Large intestine (tissue), 3 donors: ENCODE measurements around the gene TRIM6. TPM values are rescaled to one million over a fixed set of nuclear protein-coding genes. Genes with fewer than 3 reads are reported as not detected.

Experiments used
- DNase-seq, 2 donors: peaks; one replicate each; pipeline versions ENCODE4 v3.0.0 to v3.0.0-alpha.2; 2013
- H3K27ac ChIP-seq: one replicate; pipeline ENCODE4 v1.5.1; 2013; ENCODE audit warnings: low read length
- H3K27me3 ChIP-seq: 2 replicates; pipeline ENCODE4 v1.6.1; 2013; ENCODE audit warnings: low read length; ENCODE audit not compliant: control insufficient read depth, insufficient read depth
- H3K36me3 ChIP-seq: 2 replicates; pipeline ENCODE4 v1.6.1; 2013; ENCODE audit warnings: low read length; ENCODE audit not compliant: control insufficient read depth, insufficient read depth
- H3K4me1 ChIP-seq: one replicate; pipeline ENCODE4 v1.6.1; 2013; ENCODE audit warnings: low read length; ENCODE audit not compliant: control insufficient read depth, insufficient read depth
- H3K4me3 ChIP-seq: one replicate; pipeline ENCODE4 v1.5.1; 2013; ENCODE audit warnings: low read length
- H3K9me3 ChIP-seq: one replicate; pipeline ENCODE4 v1.6.1; 2013; ENCODE audit warnings: mild to moderate bottlenecking, low read depth, low read length, moderate library complexity; ENCODE audit not compliant: control insufficient read depth
- WGBS: methylation state at CpG from one replicate; pipeline ENCODE4 v1.1.5; 2013; ENCODE audit warnings: low lambda C conversion rate; ENCODE audit not compliant: insufficient coverage; 5-methylcytosine and 5-hydroxymethylcytosine counted together
- polyA plus RNA-seq: library from polyadenylated mRNA; unstranded; fragments of 120-200 nt; gene quantifications from one replicate; pipeline ENCODE4 v1.2.1, GENCODE V29; 2013

The TRIM6 gene
- polyA plus RNA-seq, 1 donor = 2.6 TPM

GRCh38 chr11:5603326-5603725, 6.9 kb downstream of the TRIM6 start:
- H3K27ac ChIP-seq = no peak overlapping the region
- H3K36me3 ChIP-seq = no peaks in the 10 kb centered on the region
- no peaks in the 10 kb centered on the region for H3K27me3 ChIP-seq
- no CpG with 5 or more reads among the region's 8 CpGs for WGBS
- H3K9me3 ChIP-seq = no peaks in the 10 kb centered on the region
- H3K4me1 ChIP-seq = no peaks in the 10 kb centered on the region
- no peak overlapping the region for H3K4me3 ChIP-seq
- DNase-seq = no peak

GRCh38 chr11:5604896-5605295, 8.5 kb downstream of the TRIM6 start:
- Histone ChIP-seq H3K4me3 (no peak overlapping the region), H3K27ac (no peak overlapping the region), H3K9me3 (no peaks in the 10 kb centered on the region), H3K4me1 (no peaks in the 10 kb centered on the region), H3K27me3 (no peaks in the 10 kb centered on the region), H3K36me3 (no peaks in the 10 kb centered on the region)
- no peak for DNase-seq
- no CpG with 5 or more reads among the region's 4 CpGs for WGBS

GRCh38 chr11:5605849-5606248, 9.4 kb downstream of the TRIM6 start:
- Histone ChIP-seq H3K36me3 (peaks cover 5% of the 10 kb centered on the region), H3K27me3 (no peaks in the 10 kb centered on the region), H3K4me3 (no peak overlapping the region), H3K4me1 (no peaks in the 10 kb centered on the region), H3K9me3 (no peaks in the 10 kb centered on the region), H3K27ac (no peak overlapping the region)
- no peak for DNase-seq
- no CpG with 5 or more reads among the region's 5 CpGs for WGBS

- H3K4me3 ChIP-seq = no peak overlapping the region
- H3K27ac ChIP-seq = no peak overlapping the region
- H3K36me3 ChIP-seq = peaks cover 5% of the 10 kb centered on the region
- DNase-seq = no peak
- no peaks in the 10 kb centered on the region for H3K27me3 ChIP-seq
- no CpG with 5 or more reads among the region's 6 CpGs for WGBS
- H3K9me3 ChIP-seq = no peaks in the 10 kb centered on the region
- no peaks in the 10 kb centered on the region for H3K4me1 ChIP-seq
These were observed 12.4 kb downstream of the TRIM6 start for GRCh38 chr11:5608808-5609207.

GRCh38 chr11:5610446-5610845, 14.0 kb downstream of the TRIM6 start:
- no peaks in the 10 kb centered on the region for H3K27me3 ChIP-seq
- H3K27ac ChIP-seq = no peak overlapping the region
- H3K4me1 ChIP-seq = no peaks in the 10 kb centered on the region
- DNase-seq = no peak
- WGBS = no CpG with 5 or more reads among the region's 5 CpGs
- peaks cover 5% of the 10 kb centered on the region for H3K36me3 ChIP-seq
- H3K4me3 ChIP-seq = no peak overlapping the region
- no peaks in the 10 kb centered on the region for H3K9me3 ChIP-seq

GRCh38 chr11:5611627-5612026, 15.2 kb downstream of the TRIM6 start:
- no peaks in the 10 kb centered on the region for H3K4me1 ChIP-seq
- no peaks in the 10 kb centered on the region for H3K9me3 ChIP-seq
- WGBS = 80% methylated on average over 1 of the region's 11 CpGs
- peaks cover 5% of the 10 kb centered on the region for H3K36me3 ChIP-seq
- no peaks in the 10 kb centered on the region for H3K27me3 ChIP-seq
- no peak overlapping the region for H3K4me3 ChIP-seq
- no peak for DNase-seq
- H3K27ac ChIP-seq = no peak overlapping the region

- Histone ChIP-seq H3K27ac (no peak overlapping the region), H3K9me3 (no peaks in the 10 kb centered on the region), H3K4me1 (peaks cover 10% of the 10 kb centered on the region), H3K4me3 (no peak overlapping the region), H3K27me3 (no peaks in the 10 kb centered on the region), H3K36me3 (no peaks in the 10 kb centered on the region)
- DNase-seq = peak in 1 of 2 donors; percentile 43
- WGBS = 100% methylated on average over 1 of the region's 3 CpGs
These were observed 22.4 kb downstream of the TRIM6 start for GRCh38 chr11:5618807-5619206.

- no CpG with 5 or more reads among the region's 3 CpGs for WGBS
- DNase-seq = peak; percentile 40 to 66
- H3K27me3 ChIP-seq = no peaks in the 10 kb centered on the region
- peaks cover 15% of the 10 kb centered on the region for H3K4me1 ChIP-seq
- H3K36me3 ChIP-seq = no peaks in the 10 kb centered on the region
- H3K9me3 ChIP-seq = no peaks in the 10 kb centered on the region
- H3K27ac ChIP-seq = peak overlapping the region; percentile 19
- H3K4me3 ChIP-seq = no peak overlapping the region
These were observed 24.4 kb downstream of the TRIM6 start for GRCh38 chr11:5620651-5621521.

- Histone ChIP-seq H3K36me3 (no peaks in the 10 kb centered on the region), H3K4me1 (peaks cover 15% of the 10 kb centered on the region), H3K4me3 (no peak overlapping the region), H3K27ac (no peak overlapping the region), H3K27me3 (no peaks in the 10 kb centered on the region), H3K9me3 (no peaks in the 10 kb centered on the region)
- DNase-seq = no peak
These were observed 25.1 kb downstream of the TRIM6 start for GRCh38 chr11:5621580-5621979.

GRCh38 chr11:5622802-5623201, 26.4 kb downstream of the TRIM6 start:
- WGBS = 20% methylated on average over 3 of the region's 3 CpGs
- H3K27me3 ChIP-seq = no peaks in the 10 kb centered on the region
- DNase-seq = peak in 1 of 2 donors; percentile 53
- H3K4me1 ChIP-seq = peaks cover 15% of the 10 kb centered on the region
- H3K9me3 ChIP-seq = no peaks in the 10 kb centered on the region
- no peak overlapping the region for H3K27ac ChIP-seq
- no peaks in the 10 kb centered on the region for H3K36me3 ChIP-seq
- no peak overlapping the region for H3K4me3 ChIP-seq
